HCT116 (cell line): ENCODE data around the gene FCMR.

Experiments used
- CBX3 ChIP-seq: IDR thresholded peaks from 2 replicates; pipeline ENCODE4 v1.6.1; 2012; ENCODE audit warnings: low read depth
- EZH2 ChIP-seq: fragments of 200-600 bp; sonication (generic); IDR thresholded peaks from 2 replicates; pipeline ENCODE4 v1.6.1; 2017; ENCODE audit warnings: antibody characterized with exemption, mixed run types
- EZH2phosphoT487 ChIP-seq: fragments of 200-600 bp; IDR thresholded peaks from 2 replicates; pipeline ENCODE4 v1.6.1; 2018; ENCODE audit warnings: antibody characterized with exemption, borderline replicate concordance
- POLR2A ChIP-seq: IDR thresholded peaks from 2 replicates; pipeline ENCODE4 v1.7.0; 2011; ENCODE audit warnings: borderline replicate concordance; ENCODE audit not compliant: insufficient read depth, insufficient read length; ENCODE audit errors: extremely low read depth
- POLR2AphosphoS5 ChIP-seq: IDR thresholded peaks from 2 replicates; pipeline ENCODE4 v1.6.1; 2011; ENCODE audit warnings: mild to moderate bottlenecking, low read depth, low read length, moderate library complexity
- RAD21 ChIP-seq: IDR thresholded peaks from 2 replicates; pipeline ENCODE4 v1.6.1; 2012; ENCODE audit warnings: low read depth, mild to moderate bottlenecking
- SRF ChIP-seq: IDR thresholded peaks from 2 replicates; pipeline ENCODE4 v1.6.1; 2012; ENCODE audit warnings: low read depth
- TCF7L2 ChIP-seq: IDR thresholded peaks from 2 replicates; pipeline ENCODE4 v1.7.0; 2011; ENCODE audit warnings: borderline replicate concordance, inconsistent platforms; ENCODE audit not compliant: insufficient read depth, insufficient read length; ENCODE audit errors: extremely low read depth
- YY1 ChIP-seq: IDR thresholded peaks from 2 replicates; pipeline ENCODE4 v1.6.1; 2011; ENCODE audit warnings: low read length, low read depth, moderate library complexity, mild to moderate bottlenecking; ENCODE audit not compliant: insufficient replicate concordance; ENCODE audit errors: extremely low read depth
- ZFX ChIP-seq: fragments of 450-650 bp; IDR thresholded peaks from 2 replicates; pipeline ENCODE4 v1.6.1; 2017
- ZNF274 ChIP-seq: fragments of 200-500 bp; sonication (Bioruptor generic); IDR thresholded peaks from 2 replicates; pipeline ENCODE4 v1.6.1; 2014; ENCODE audit warnings: mild to moderate bottlenecking, low read depth, low read length, inconsistent platforms
- TF ChIP-seq, protein P1 (sequence below), 3 experiments: fragments of 200-600 bp in 1 of 3; sonication (generic) in 1 of 3; IDR thresholded peaks in 2 of 3; conservative IDR thresholded peaks in 1 of 3; 2 replicates each; pipeline ENCODE4 v1.5.1; 2012 to 2017; ENCODE audit warnings: low read depth in 2 of 3, low read length in 2 of 3, antibody characterized with exemption in 1 of 3, borderline replicate concordance in 1 of 3, control low read depth in 1 of 3, mild to moderate bottlenecking in 1 of 3, mixed read lengths in 1 of 3, mixed run types in 1 of 3, moderate library complexity in 1 of 3; ENCODE audit not compliant: insufficient read depth in 1 of 3
- TF ChIP-seq, protein P2 (sequence below): IDR thresholded peaks from 2 replicates; pipeline ENCODE4 v1.6.1; 2012

GRCh38 chr1:206899717-206900116 is 22.0 kb downstream of the FCMR start:
- no peak for TF ChIP-seq TCF7L2
- TF ChIP-seq, protein P1, sequence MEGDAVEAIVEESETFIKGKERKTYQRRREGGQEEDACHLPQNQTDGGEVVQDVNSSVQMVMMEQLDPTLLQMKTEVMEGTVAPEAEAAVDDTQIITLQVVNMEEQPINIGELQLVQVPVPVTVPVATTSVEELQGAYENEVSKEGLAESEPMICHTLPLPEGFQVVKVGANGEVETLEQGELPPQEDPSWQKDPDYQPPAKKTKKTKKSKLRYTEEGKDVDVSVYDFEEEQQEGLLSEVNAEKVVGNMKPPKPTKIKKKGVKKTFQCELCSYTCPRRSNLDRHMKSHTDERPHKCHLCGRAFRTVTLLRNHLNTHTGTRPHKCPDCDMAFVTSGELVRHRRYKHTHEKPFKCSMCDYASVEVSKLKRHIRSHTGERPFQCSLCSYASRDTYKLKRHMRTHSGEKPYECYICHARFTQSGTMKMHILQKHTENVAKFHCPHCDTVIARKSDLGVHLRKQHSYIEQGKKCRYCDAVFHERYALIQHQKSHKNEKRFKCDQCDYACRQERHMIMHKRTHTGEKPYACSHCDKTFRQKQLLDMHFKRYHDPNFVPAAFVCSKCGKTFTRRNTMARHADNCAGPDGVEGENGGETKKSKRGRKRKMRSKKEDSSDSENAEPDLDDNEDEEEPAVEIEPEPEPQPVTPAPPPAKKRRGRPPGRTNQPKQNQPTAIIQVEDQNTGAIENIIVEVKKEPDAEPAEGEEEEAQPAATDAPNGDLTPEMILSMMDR (IDR thresholded peaks at IDR 0.05 in 2 of 3, conservative IDR thresholded peaks at IDR 0.05 in 1 of 3; ENCODE audit: borderline replicate concordance in 1 of 3, insufficient read depth in 1 of 3, low read depth in 2 of 3, low read length in 2 of 3), result no peak
- TF ChIP-seq POLR2A, result no peak
- no peak for TF ChIP-seq EZH2
- no peak for TF ChIP-seq POLR2AphosphoS5
- TF ChIP-seq ZNF274, result no peak
- no peak for TF ChIP-seq EZH2phosphoT487
- TF ChIP-seq SRF, result no peak
- TF ChIP-seq, protein P2, sequence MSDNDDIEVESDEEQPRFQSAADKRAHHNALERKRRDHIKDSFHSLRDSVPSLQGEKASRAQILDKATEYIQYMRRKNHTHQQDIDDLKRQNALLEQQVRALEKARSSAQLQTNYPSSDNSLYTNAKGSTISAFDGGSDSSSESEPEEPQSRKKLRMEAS, result no peak
- TF ChIP-seq RAD21, result no peak
- TF ChIP-seq YY1, result no peak
- TF ChIP-seq ZFX, result no peak
- no peak for TF ChIP-seq CBX3
